Lung (tissue), 12 donors: ENCODE data around the gene SPNS1. TPM values are rescaled to one million over a fixed set of nuclear protein-coding genes. Genes with fewer than 3 reads are reported as not detected.

Experiments
- ATAC-seq: fragments of 200-7000 bp; cut with Tn5 transposase; one replicate; pipeline ENCODE4 v1.9.1; 2020; ENCODE audit warnings: moderate number of reproducible peaks; ENCODE audit not compliant: insufficient read depth, low FRiP score
- DNase-seq, 3 donors: peaks; one replicate each; pipeline ENCODE4 v3.0.0-alpha.2; 2013 to 2017
- H3K27ac ChIP-seq, 2 donors: one replicate each; pipeline ENCODE4 v1.5.1; 2013; ENCODE audit warnings: mild to moderate bottlenecking in 2 of 2, moderate library complexity in 2 of 2, control low read depth in 1 of 2, inconsistent platforms in 1 of 2, low read depth in 1 of 2, low read length in 1 of 2
- H3K27me3 ChIP-seq, 3 donors: one replicate each; pipeline ENCODE4 v1.5.1; 2013; ENCODE audit warnings: low read length in 2 of 3; ENCODE audit not compliant: control insufficient read depth in 3 of 3, insufficient read depth in 3 of 3
- H3K36me3 ChIP-seq, 4 donors: one replicate each; pipeline ENCODE4 v1.5.1; 2013; ENCODE audit warnings: low read length in 4 of 4, mild to moderate bottlenecking in 1 of 4, moderate library complexity in 1 of 4; ENCODE audit not compliant: control insufficient read depth in 4 of 4, insufficient read depth in 4 of 4
- H3K4me1 ChIP-seq, 5 donors: one replicate each; pipeline ENCODE4 v1.5.1; 2013; ENCODE audit warnings: low read length in 5 of 5, mild to moderate bottlenecking in 2 of 5, moderate library complexity in 1 of 5; ENCODE audit not compliant: control insufficient read depth in 5 of 5, insufficient read depth in 5 of 5
- H3K4me3 ChIP-seq: one replicate; pipeline ENCODE4 v1.5.1; 2013; ENCODE audit warnings: mild to moderate bottlenecking, control low read depth, moderate library complexity
- H3K9ac ChIP-seq, 2 donors: one replicate each; pipeline ENCODE4 v1.5.1; 2013; ENCODE audit warnings: low read length in 2 of 2, control low read depth in 1 of 2; ENCODE audit not compliant: insufficient read depth in 1 of 2
- H3K9me3 ChIP-seq, 4 donors: one replicate each; pipeline ENCODE4 v1.5.1; 2013; ENCODE audit warnings: low read length in 3 of 4, mild to moderate bottlenecking in 1 of 4, moderate library complexity in 1 of 4; ENCODE audit not compliant: control insufficient read depth in 4 of 4, insufficient read depth in 3 of 4
- CTCF ChIP-seq: IDR thresholded peaks from 2 replicates; pipeline ENCODE4 v1.5.1; 2012; ENCODE audit warnings: mild to moderate bottlenecking; ENCODE audit errors: control extremely low read depth, extremely low read depth
- WGBS, 2 donors: extraction: QIAGEN DNeasy Blood & Tissue Kit; methylation state at CpG; one replicate each; pipeline ENCODE4 v1.1.7; 2013; 5-methylcytosine and 5-hydroxymethylcytosine counted together
- polyA plus RNA-seq, 2 donors: library from polyadenylated mRNA; stranded (reverse); fragments of 200-250 nt; gene quantifications; one replicate each; pipeline ENCODE4 v1.2.1, GENCODE V29; 2013
- total RNA-seq, 2 donors: library from RNA; depleted of rRNA in 1 of 2; stranded (reverse); fragments of >200 nt in 1 of 2; gene quantifications; one replicate each; pipeline ENCODE4 v1.2.1, GENCODE V29; 2014 to 2021
- donor health status: control.
- donor health status: control.
- donor health status: Bipolar disorder and iron deficiency.
- donor health status: healthy.
- donor health status: DM: yes; HTN: yes; CAD: no.

SPNS1 gene
- total and polyA plus RNA-seq, 4 donors: 26.0 to 71.5 (median 58.7) TPM

DNA sequence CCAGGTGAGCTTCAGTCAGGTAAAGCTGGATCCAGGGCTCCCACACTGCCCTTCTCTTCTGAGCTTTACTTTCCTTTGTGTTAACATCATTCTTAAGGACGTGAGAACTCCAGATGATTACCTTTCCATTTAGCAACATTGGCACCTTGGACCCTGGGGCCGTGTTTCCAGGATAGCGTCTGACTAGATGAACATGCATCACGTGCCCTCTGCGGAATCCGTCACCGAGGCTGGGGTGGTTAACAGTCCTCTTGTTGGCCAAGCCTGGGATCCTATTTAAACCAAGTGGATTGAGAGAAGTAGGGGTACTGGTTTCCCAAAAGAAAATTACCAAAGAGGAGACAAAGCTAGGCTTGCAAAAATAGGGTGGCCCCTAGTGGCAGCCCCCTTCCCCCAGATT is 6.4 kb downstream of the SPNS1 start:
- Histone ChIP-seq H3K27me3 (no peaks in the 10 kb centered on the region), H3K4me1 (peaks cover 0 to under 1% (median 0%) of the 10 kb centered on the region in 5 donors), H3K27ac (no peak overlapping the region), H3K9me3 (peaks cover 0 to 4% (median 0%) of the 10 kb centered on the region in 4 donors), H3K4me3 (no peak overlapping the region), H3K9ac (no peak overlapping the region), H3K36me3 (peaks cover 5 to 50% (median 23%) of the 10 kb centered on the region in 4 donors)
- WGBS, 2 donors: 95 to 97% methylated on average over 7 of the region's 7 CpGs
- no peak for DNase-seq
- TF ChIP-seq CTCF: no peak
- no peak for ATAC-seq

- Histone ChIP-seq H3K27ac (no peak overlapping the region), H3K9me3 (peaks cover 0 to 4% (median under 1%) of the 10 kb centered on the region in 4 donors), H3K36me3 (peaks cover 5 to 54% (median 24%) of the 10 kb centered on the region in 4 donors), H3K27me3 (no peaks in the 10 kb centered on the region), H3K9ac (no peak overlapping the region), H3K4me3 (no peak overlapping the region), H3K4me1 (no peaks in the 10 kb centered on the region)
- TF ChIP-seq CTCF: no peak
- 82 to 87% methylated on average over 12 of the region's 12 CpGs for WGBS, 2 donors
- DNase-seq (no peak), ATAC-seq (no peak)
Observed at GRCh38 chr16:28981517-28981916, 6.9 kb downstream of the SPNS1 start.

- no peaks in the 10 kb centered on the region for H3K27me3 ChIP-seq
- no peak overlapping the region for H3K9ac ChIP-seq
- peaks cover 5 to 58% (median 29%) of the 10 kb centered on the region in 4 donors for H3K36me3 ChIP-seq
- 94 to 99% methylated on average over 10 of the region's 10 CpGs for WGBS, 2 donors
- DNase-seq: no peak
- peaks cover 0 to 5% (median 3%) of the 10 kb centered on the region in 4 donors for H3K9me3 ChIP-seq
- ATAC-seq: no peak
- no peaks in the 10 kb centered on the region for H3K4me1 ChIP-seq
- no peak overlapping the region for H3K27ac ChIP-seq
- no peak for TF ChIP-seq CTCF
- H3K4me3 ChIP-seq: no peak overlapping the region
Observed at GRCh38 chr16:28982418-28982817, 7.8 kb downstream of the SPNS1 start.

DNA sequence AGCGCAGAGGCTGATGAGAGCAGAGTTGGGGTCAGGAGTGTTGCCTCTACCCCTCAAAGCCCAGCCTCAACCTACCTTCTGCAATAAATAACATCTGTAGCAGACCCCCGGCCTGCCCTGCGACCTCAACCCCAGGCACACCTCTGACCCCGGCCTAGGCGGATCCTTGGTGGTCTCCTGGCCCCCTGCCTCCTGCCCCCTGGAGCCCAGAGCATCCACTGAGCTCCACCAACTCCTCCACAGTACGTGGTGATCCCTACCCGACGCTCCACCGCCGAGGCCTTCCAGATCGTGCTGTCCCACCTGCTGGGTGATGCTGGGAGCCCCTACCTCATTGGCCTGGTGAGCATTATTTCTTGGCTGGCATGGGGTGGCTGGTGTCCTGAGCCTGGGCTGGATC is 8.4 kb downstream of the SPNS1 start:
- no peak overlapping the region for H3K27ac ChIP-seq

More for the DNA sequence above, 8.4 kb downstream of the SPNS1 start:
- Histone ChIP-seq H3K9me3 (peaks cover 0 to 5% (median 3%) of the 10 kb centered on the region in 4 donors), H3K4me3 (no peak overlapping the region), H3K4me1 (no peaks in the 10 kb centered on the region), H3K36me3 (peaks cover 5 to 54% (median 30%) of the 10 kb centered on the region in 4 donors), H3K27me3 (no peaks in the 10 kb centered on the region), H3K9ac (no peak overlapping the region)
- TF ChIP-seq CTCF: no peak
- 94 to 96% methylated on average over 11 of the region's 11 CpGs for WGBS, 2 donors
- DNase-seq (no peak), ATAC-seq (no peak)
